ENCODE results near the gene SEL1L3.

GRCh38 chr4:25859429-25860148 is 3.2 kb downstream of the SEL1L3 start:
- TF ChIP-seq CTCF (IDR thresholded peaks at IDR 0.05; ENCODE audit: insufficient read depth, low read length, poor library complexity, severe bottlenecking) (no peak), EZH2phosphoT487 (conservative IDR thresholded peaks at IDR 0.05; ENCODE audit: low read length) (no peak)

All from SU-DHL-6 (cell line).